GM21515 (cell line): Measurements from ENCODE around the gene RSPH3.

Experiments used
- ATAC-seq: cut with Tn5 transposase; IDR thresholded peaks from one replicate; pipeline ENCODE4 v1.9.1; 2021; ENCODE audit not compliant: unreplicated experiment

The RSPH3 gene

DNA sequence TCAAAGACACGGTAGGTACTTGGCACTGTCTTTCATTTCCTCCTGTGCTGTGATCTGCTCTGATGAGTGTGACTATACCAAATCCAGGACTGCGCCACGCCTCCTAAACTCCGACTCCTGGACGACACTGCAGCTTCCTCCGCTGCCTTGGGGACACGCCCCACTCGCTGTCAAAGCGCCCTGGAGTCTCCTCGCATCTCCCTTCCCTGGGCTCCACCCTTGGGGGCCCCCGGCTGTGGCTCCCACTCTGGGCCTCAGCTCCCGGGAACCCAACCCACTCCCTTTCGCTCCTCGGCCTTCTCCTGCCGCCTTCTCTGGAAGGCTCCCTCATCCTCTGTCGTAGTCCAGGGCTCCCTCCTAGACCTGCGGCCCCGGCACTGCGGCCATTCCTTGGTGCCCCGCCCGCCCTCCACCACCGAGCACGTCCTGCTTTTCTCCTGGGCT, 61.2 kb downstream of the RSPH3 start:
- no peak for ATAC-seq

- ATAC-seq: no peak
Measured at GRCh38 chr6:158938220-158938619, 61.8 kb downstream of the RSPH3 start.

GRCh38 chr6:158934157-158934556, 65.8 kb downstream of the RSPH3 start:
- ATAC-seq: no peak

GRCh38 chr6:158933079-158933595, 66.9 kb downstream of the RSPH3 start:
- no peak for ATAC-seq

- no peak for ATAC-seq
Measured at GRCh38 chr6:158928068-158928467, 71.9 kb downstream of the RSPH3 start.

- no peak for ATAC-seq
Measured at GRCh38 chr6:158926414-158926813, 73.6 kb downstream of the RSPH3 start.

DNA sequence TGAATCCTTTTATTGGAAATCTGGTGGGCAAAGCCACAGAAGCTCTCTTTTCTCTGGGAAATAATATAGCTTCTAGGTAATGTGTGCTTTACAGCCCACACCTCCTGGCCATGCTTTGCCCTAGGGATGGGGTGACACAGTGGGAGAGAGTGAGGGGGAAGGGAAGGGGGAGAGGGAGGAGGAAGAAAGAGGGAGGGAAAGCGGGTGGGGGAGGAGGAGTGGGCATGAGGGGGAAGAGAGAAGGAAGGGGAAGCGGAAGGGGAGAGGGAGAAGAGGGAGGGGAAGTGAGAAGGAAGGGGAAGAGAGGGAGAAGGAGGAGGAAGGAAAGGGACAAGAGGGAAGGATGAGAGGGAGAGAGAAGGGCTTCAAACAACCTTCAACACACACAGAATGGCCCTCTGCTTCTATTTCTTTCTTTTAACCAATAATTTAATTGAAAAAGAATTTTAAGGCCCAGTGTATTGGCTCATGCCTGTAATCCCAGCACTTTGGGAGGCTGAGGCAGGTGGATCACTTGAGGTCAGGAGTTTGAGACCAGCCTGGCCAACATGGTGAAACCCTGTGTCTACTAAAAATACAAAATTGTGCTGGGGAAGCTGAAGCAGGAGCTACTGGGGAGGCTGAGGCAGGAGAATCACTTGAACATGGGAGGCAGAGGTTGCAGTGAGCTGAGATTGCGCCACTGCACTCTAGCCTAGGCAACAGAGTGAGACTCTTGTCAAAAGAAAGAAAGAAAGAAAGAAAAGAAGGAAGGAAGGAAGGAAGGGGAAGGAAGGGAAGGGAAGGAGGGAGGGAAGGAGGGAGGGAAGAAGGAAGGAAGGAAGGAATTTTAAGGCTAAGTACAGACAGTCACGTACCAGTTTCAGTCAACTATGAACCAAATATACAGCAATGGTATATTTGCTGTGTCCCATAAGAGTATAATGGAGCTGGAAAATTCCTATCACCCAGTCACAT, 75.2 kb downstream of the RSPH3 start:
- no peak for ATAC-seq

DNA sequence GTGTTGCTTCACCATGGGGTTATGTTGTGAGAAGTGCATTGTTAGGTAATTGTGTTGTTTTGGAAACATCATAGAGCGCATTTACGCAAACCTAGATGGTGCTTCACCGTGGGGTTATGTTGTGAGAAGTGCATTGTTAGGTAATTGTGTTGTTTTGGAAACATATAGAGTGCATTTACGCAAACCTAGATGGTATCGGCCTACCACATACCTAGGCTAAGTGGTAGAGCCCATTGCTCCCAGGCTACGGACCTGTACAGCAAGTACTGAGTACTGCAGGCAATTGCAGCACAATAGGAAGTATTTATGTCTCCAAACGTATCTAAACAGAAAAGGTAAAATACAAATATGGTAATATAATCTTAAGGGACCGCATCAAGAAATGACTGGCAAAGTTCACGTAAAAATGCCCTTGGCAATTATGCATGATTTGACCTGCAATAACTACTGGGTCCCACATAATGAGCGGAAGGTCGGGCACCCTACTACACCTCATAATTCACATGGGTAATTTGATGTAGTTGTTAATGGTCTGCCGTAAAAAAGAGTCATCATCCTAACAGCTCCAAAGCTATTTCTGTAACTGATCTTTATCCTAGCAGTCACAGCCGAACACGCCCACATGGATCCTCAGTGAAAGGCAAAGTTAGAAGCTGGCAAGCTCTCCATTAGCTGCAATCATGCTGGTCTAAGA, 76.0 kb downstream of the RSPH3 start:
- no peak for ATAC-seq
